Smooth muscle cell (in vitro differentiated cells): Measurements from ENCODE around the gene RBM39. TPM values are rescaled to one million over a fixed set of nuclear protein-coding genes. Genes with fewer than 3 reads are reported as not detected.
"Not testable (repeated sequence)": the region's sequence is repeated elsewhere in the genome, so short reads cannot be mapped to it uniquely, and the experiment has no call there.

Experiments
- DNase-seq: peaks from one replicate; lab custom pipeline; 2025; ENCODE audit not compliant: unreplicated experiment; lab: John Stamatoyannopoulos, UW
- H2AFZ ChIP-seq: fragments of 200-600 bp; sonication (generic); 2 replicates; pipeline ENCODE4 v1.6.0; 2016; ENCODE audit warnings: antibody characterized with exemption, low read depth, mild to moderate bottlenecking
- H3F3A ChIP-seq: fragments of 200-600 bp; sonication (generic); 2 replicates; pipeline ENCODE4 v1.6.0; 2017; ENCODE audit warnings: antibody characterized with exemption, low read depth
- H3K27ac ChIP-seq: fragments of 200-600 bp; sonication (generic); 2 replicates; pipeline ENCODE4 v1.5.1; 2016; ENCODE audit warnings: low read depth, mild to moderate bottlenecking
- H3K27me3 ChIP-seq: fragments of 200-600 bp; sonication (generic); 2 replicates; pipeline ENCODE4 v1.6.1; 2016; ENCODE audit warnings: low read depth, mild to moderate bottlenecking
- H3K36me3 ChIP-seq: fragments of 200-600 bp; sonication (generic); 2 replicates; pipeline ENCODE4 v1.5.1; 2016; ENCODE audit warnings: low read depth
- H3K4me1 ChIP-seq: fragments of 200-600 bp; sonication (generic); 2 replicates; pipeline ENCODE4 v1.5.1; 2016; ENCODE audit warnings: low read depth
- H3K4me2 ChIP-seq: fragments of 200-600 bp; sonication (generic); 2 replicates; pipeline ENCODE4 v1.6.0; 2016; ENCODE audit warnings: mild to moderate bottlenecking
- H3K4me3 ChIP-seq: fragments of 200-600 bp; sonication (generic); 2 replicates; pipeline ENCODE4 v1.5.1; 2016; ENCODE audit warnings: mild to moderate bottlenecking
- H3K79me2 ChIP-seq: fragments of 200-600 bp; sonication (generic); 2 replicates; pipeline ENCODE4 v1.6.0; 2016; ENCODE audit warnings: low read depth, mild to moderate bottlenecking
- H3K9ac ChIP-seq: fragments of 200-600 bp; sonication (generic); 2 replicates; pipeline ENCODE4 v1.6.0; 2016; ENCODE audit warnings: low read depth
- H3K9me3 ChIP-seq: fragments of 200-600 bp; sonication (generic); replicated peaks from 2 replicates; pipeline ENCODE4 v1.5.1; 2016; ENCODE audit warnings: low read depth
- H4K20me1 ChIP-seq: fragments of 200-600 bp; sonication (generic); 2 replicates; pipeline ENCODE4 v1.6.0; 2016; ENCODE audit warnings: low read depth
- WGBS: methylation state at CpG from one replicate; pipeline ENCODE4 v1.1.7; 2016; ENCODE audit warnings: low lambda C conversion rate; 5-methylcytosine and 5-hydroxymethylcytosine counted together
- polyA plus RNA-seq: library from polyadenylated mRNA; unstranded; fragments of >200 nt; fragmentation: Nextera tagmentation; extraction: Ambion mirVana; gene quantifications from 2 replicates; pipeline ENCODE4 v1.2.1, GENCODE V29; 2016
- total RNA-seq: library from RNA; depleted of rRNA; stranded (reverse); fragments of >200 nt; gene quantifications from 2 replicates; pipeline ENCODE4 v1.2.3, GENCODE V29; 2014
- TF ChIP-seq, protein P1 (sequence below): fragments of 200-600 bp; sonication (generic); IDR thresholded peaks from 2 replicates; pipeline ENCODE4 v1.5.1; 2017; ENCODE audit warnings: borderline replicate concordance, mild to moderate bottlenecking, antibody characterized with exemption; ENCODE audit not compliant: insufficient read depth, poor library complexity, severe bottlenecking

The RBM39 gene
- total and polyA plus RNA-seq, 2 experiments from 2014 or later: 139 to 408 TPM

GRCh38 chr20:35705894-35706293 is 36.2 kb downstream of the RBM39 start:
- not testable (repeated sequence) for H2AFZ ChIP-seq
- WGBS: 94% methylated on average over 11 of the region's 11 CpGs

DNA sequence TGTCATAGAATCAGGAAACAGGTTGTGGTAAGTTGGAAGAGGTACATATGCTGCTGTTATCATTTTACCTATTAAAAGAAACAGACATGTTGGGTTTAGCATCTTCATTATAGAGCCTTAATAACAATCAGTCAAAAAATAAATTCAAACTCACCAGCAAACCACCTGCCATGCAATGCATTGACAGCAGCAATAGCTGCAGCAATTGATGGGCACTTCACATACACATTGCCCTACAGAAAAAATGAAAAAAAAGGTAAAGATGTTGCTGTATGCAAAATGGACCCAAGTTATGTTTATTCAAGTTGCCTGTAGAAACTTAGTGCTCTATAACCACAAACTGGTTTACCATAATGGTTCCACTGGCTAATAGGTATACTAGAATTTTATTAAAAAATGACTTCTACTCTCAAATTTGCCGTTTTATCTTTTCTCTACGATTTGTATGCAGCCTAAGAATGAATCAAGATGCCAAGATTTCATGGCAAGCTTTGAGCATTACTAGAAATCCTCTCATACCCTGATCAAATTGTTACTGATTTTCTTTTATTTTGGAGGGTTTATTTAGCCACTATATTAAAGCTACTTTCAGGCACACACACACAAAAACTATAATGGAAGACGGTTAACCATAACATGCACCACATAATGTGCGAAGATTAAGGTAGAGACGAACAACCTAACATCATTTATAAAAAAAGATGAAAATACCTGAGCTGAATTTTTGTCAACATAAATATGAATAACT is 37.4 kb downstream of the RBM39 start:
- Histone ChIP-seq H3F3A (peaks cover 89% of the 10 kb centered on the region), H3K27me3 (no peaks in the 10 kb centered on the region), H3K9me3 (no peaks in the 10 kb centered on the region), H3K4me3 (no peak overlapping the region), H2AFZ (no peak overlapping the region), H3K27ac (peak overlapping the region; percentile 54), H3K4me1 (peaks cover 10% of the 10 kb centered on the region), H4K20me1 (peaks cover 81% of the 10 kb centered on the region), H3K9ac (no peak overlapping the region), H3K79me2 (peaks cover 57% of the 10 kb centered on the region), H3K4me2 (no peak overlapping the region), H3K36me3 (peaks cover 38% of the 10 kb centered on the region)
- 97% methylated on average over 5 of the region's 5 CpGs for WGBS
- no peak for DNase-seq
- TF ChIP-seq, protein P1, sequence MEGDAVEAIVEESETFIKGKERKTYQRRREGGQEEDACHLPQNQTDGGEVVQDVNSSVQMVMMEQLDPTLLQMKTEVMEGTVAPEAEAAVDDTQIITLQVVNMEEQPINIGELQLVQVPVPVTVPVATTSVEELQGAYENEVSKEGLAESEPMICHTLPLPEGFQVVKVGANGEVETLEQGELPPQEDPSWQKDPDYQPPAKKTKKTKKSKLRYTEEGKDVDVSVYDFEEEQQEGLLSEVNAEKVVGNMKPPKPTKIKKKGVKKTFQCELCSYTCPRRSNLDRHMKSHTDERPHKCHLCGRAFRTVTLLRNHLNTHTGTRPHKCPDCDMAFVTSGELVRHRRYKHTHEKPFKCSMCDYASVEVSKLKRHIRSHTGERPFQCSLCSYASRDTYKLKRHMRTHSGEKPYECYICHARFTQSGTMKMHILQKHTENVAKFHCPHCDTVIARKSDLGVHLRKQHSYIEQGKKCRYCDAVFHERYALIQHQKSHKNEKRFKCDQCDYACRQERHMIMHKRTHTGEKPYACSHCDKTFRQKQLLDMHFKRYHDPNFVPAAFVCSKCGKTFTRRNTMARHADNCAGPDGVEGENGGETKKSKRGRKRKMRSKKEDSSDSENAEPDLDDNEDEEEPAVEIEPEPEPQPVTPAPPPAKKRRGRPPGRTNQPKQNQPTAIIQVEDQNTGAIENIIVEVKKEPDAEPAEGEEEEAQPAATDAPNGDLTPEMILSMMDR: no peak

More at GRCh38 chr20:35705894-35706293, 36.2 kb downstream of the RBM39 start:
- not testable (repeated sequence) for H3K4me1 ChIP-seq, H3K27me3 ChIP-seq, DNase-seq, H3K9ac ChIP-seq, H3K4me2 ChIP-seq, H3K4me3 ChIP-seq, H3K9me3 ChIP-seq
- Histone ChIP-seq H3K27ac (peak overlapping the region; percentile 54), H4K20me1 (peaks cover 93% of the 10 kb centered on the region), H3K79me2 (peaks cover 60% of the 10 kb centered on the region), H3F3A (peaks cover 83% of the 10 kb centered on the region), H3K36me3 (peaks cover 49% of the 10 kb centered on the region)

- Histone ChIP-seq H3K4me2 (no peak overlapping the region), H2AFZ (no peak overlapping the region), H3F3A (peaks cover 76% of the 10 kb centered on the region), H3K27ac (peak overlapping the region; percentile 54), H3K9me3 (no peaks in the 10 kb centered on the region), H4K20me1 (peaks cover 65% of the 10 kb centered on the region), H3K4me1 (peaks cover 10% of the 10 kb centered on the region), H3K36me3 (peaks cover 26% of the 10 kb centered on the region), H3K27me3 (no peaks in the 10 kb centered on the region), H3K9ac (no peak overlapping the region), H3K4me3 (no peak overlapping the region), H3K79me2 (peaks cover 41% of the 10 kb centered on the region)
- no peak for DNase-seq
- 88% methylated on average over 4 of the region's 4 CpGs for WGBS
- TF ChIP-seq, protein P1: no peak
Observed at GRCh38 chr20:35702824-35703695, 39.0 kb downstream of the RBM39 start.

DNA sequence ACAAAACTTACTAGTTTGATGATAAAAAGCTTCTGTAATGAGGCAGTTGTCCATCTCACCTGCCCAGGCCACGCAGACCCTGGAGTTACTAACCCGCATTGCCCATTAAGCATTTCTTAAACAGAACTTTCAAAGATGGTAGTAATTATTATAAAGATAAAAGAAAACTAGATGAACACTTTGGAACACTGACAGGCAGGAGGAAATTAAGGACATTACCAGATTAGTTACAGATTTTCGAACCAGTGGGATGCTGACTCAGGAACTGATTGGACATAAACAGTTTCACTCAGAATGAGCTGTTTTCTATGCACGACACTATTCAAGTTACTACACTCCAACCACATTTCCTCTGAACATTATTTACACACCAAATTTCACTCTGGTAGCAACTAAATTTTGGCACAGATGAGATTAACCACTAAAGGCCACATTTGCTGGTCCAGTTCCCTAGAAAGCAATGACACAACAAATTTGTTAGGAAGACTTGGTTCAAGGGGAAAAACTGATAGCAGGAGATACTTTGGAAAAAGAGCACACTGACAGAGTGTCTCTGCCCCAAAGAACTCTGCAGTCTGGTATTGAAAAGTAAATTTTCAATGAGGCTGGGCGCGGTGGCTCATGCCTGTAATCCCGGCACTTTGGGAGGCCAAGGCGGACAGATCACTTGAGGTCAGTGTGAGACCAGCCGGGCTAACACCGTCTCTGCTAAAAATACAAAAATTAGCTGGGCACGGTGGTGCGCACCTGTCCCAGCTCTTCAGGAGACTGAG is 39.8 kb downstream of the RBM39 start:
- H3K4me1 ChIP-seq: peaks cover 10% of the 10 kb centered on the region
- H3K9ac ChIP-seq: no peak overlapping the region
- no peak for DNase-seq
- H3K79me2 ChIP-seq: peaks cover 33% of the 10 kb centered on the region
- no peak overlapping the region for H3K4me2 ChIP-seq
- no peak overlapping the region for H3K4me3 ChIP-seq
- H3K27me3 ChIP-seq: no peaks in the 10 kb centered on the region
- H3F3A ChIP-seq: peaks cover 69% of the 10 kb centered on the region
- no peak overlapping the region for H2AFZ ChIP-seq
- TF ChIP-seq, protein P1: no peak
- no peaks in the 10 kb centered on the region for H3K9me3 ChIP-seq
- H3K27ac ChIP-seq: peak overlapping the region; percentile 54
- H3K36me3 ChIP-seq: peaks cover 25% of the 10 kb centered on the region
- 94% methylated on average over 12 of the region's 12 CpGs for WGBS
- H4K20me1 ChIP-seq: peaks cover 57% of the 10 kb centered on the region
